ENCODE measurements around the gene RAD50.

RAD50 gene

GRCh38 chr5:132653716-132654115, 96.9 kb downstream of the RAD50 start:
- H2AFZ ChIP-seq (ENCODE audit: low read length): no peak overlapping the region
- no peak overlapping the region for H3K9ac ChIP-seq (ENCODE audit: low read length)
- no peaks in the 10 kb centered on the region for H3K36me3 ChIP-seq (replicated peaks; ENCODE audit: insufficient read depth, low read length)
- no peaks in the 10 kb centered on the region for H3K9me3 ChIP-seq (replicated peaks; ENCODE audit: insufficient read depth, low read length)
- H3K4me2 ChIP-seq (ENCODE audit: low read depth, low read length): no peak overlapping the region
- H3K27ac ChIP-seq (ENCODE audit: low read length): no peak overlapping the region
- no peaks in the 10 kb centered on the region for H4K20me1 ChIP-seq (ENCODE audit: insufficient read depth, low read length)
- H3F3A ChIP-seq (ENCODE audit: insufficient read depth, low read length): no peaks in the 10 kb centered on the region
- H3K4me1 ChIP-seq (ENCODE audit: low read length): no peaks in the 10 kb centered on the region
- no peaks in the 10 kb centered on the region for H3K9me2 ChIP-seq (replicated peaks; ENCODE audit: insufficient read depth, low read length)
- no peaks in the 10 kb centered on the region for H3K27me3 ChIP-seq (replicated peaks; ENCODE audit: insufficient read depth, low read length)
- no peak overlapping the region for H3K4me3 ChIP-seq (ENCODE audit: low read length)
- no peaks in the 10 kb centered on the region for H3K79me2 ChIP-seq (ENCODE audit: low read length)
- TF ChIP-seq CTCF (IDR thresholded peaks at IDR 0.05; ENCODE audit: low read length) (no peak), EZH2phosphoT487 (IDR thresholded peaks at IDR 0.05; ENCODE audit: low read length) (no peak), EZH2 (optimal IDR thresholded peaks at IDR 0.05; ENCODE audit: low read depth, low read length) (no peak)
- no peak for DNase-seq

GRCh38 chr5:132655821-132656773, 99.3 kb downstream of the RAD50 start:
- Histone ChIP-seq H3K9ac (ENCODE audit: low read length) (no peak overlapping the region), H3K79me2 (ENCODE audit: low read length) (no peaks in the 10 kb centered on the region), H2AFZ (ENCODE audit: low read length) (no peak overlapping the region), H3F3A (ENCODE audit: insufficient read depth, low read length) (no peaks in the 10 kb centered on the region), H3K4me2 (ENCODE audit: low read depth, low read length) (no peak overlapping the region), H3K27me3 (replicated peaks; ENCODE audit: insufficient read depth, low read length) (no peaks in the 10 kb centered on the region), H3K27ac (ENCODE audit: low read length) (no peak overlapping the region), H3K9me2 (replicated peaks; ENCODE audit: insufficient read depth, low read length) (no peaks in the 10 kb centered on the region), H3K4me1 (ENCODE audit: low read length) (no peaks in the 10 kb centered on the region), H3K9me3 (replicated peaks; ENCODE audit: insufficient read depth, low read length) (no peaks in the 10 kb centered on the region), H4K20me1 (ENCODE audit: insufficient read depth, low read length) (no peaks in the 10 kb centered on the region), H3K4me3 (ENCODE audit: low read length) (no peak overlapping the region), H3K36me3 (replicated peaks; ENCODE audit: insufficient read depth, low read length) (no peaks in the 10 kb centered on the region)
- DNase-seq: no peak
- no peak for TF ChIP-seq EZH2phosphoT487 (IDR thresholded peaks at IDR 0.05; ENCODE audit: low read length)
- no peak for TF ChIP-seq CTCF (IDR thresholded peaks at IDR 0.05; ENCODE audit: low read length)
- TF ChIP-seq EZH2 (optimal IDR thresholded peaks at IDR 0.05; ENCODE audit: low read depth, low read length): no peak

- no peaks in the 10 kb centered on the region for H3K9me3 ChIP-seq (replicated peaks; ENCODE audit: insufficient read depth, low read length)
- no peaks in the 10 kb centered on the region for H3K4me1 ChIP-seq (ENCODE audit: low read length)
- H3F3A ChIP-seq (ENCODE audit: insufficient read depth, low read length): no peaks in the 10 kb centered on the region
- H3K4me3 ChIP-seq (ENCODE audit: low read length): no peak overlapping the region
- no peak for DNase-seq
- H3K9ac ChIP-seq (ENCODE audit: low read length): no peak overlapping the region
- H3K9me2 ChIP-seq (replicated peaks; ENCODE audit: insufficient read depth, low read length): no peaks in the 10 kb centered on the region
- H3K36me3 ChIP-seq (replicated peaks; ENCODE audit: insufficient read depth, low read length): no peaks in the 10 kb centered on the region
- H3K79me2 ChIP-seq (ENCODE audit: low read length): no peaks in the 10 kb centered on the region
- no peaks in the 10 kb centered on the region for H3K27me3 ChIP-seq (replicated peaks; ENCODE audit: insufficient read depth, low read length)
- H4K20me1 ChIP-seq (ENCODE audit: insufficient read depth, low read length): no peaks in the 10 kb centered on the region
- H3K4me2 ChIP-seq (ENCODE audit: low read depth, low read length): no peak overlapping the region
- H3K27ac ChIP-seq (ENCODE audit: low read length): no peak overlapping the region
- TF ChIP-seq CTCF (IDR thresholded peaks at IDR 0.05; ENCODE audit: low read length) (no peak), EZH2 (optimal IDR thresholded peaks at IDR 0.05; ENCODE audit: low read depth, low read length) (no peak), EZH2phosphoT487 (IDR thresholded peaks at IDR 0.05; ENCODE audit: low read length) (no peak)
- H2AFZ ChIP-seq (ENCODE audit: low read length): no peak overlapping the region
Observed at GRCh38 chr5:132656774-132657355, 100.1 kb downstream of the RAD50 start.
